IPS-18a (cell line): ENCODE results near the gene GOLGA1.

ENCODE experiments used
- H3K27ac ChIP-seq: one replicate; pipeline ENCODE4 v1.5.1; 2013; ENCODE audit warnings: low read length
- H3K27me3 ChIP-seq: one replicate; pipeline ENCODE4 v1.6.1; 2013; ENCODE audit warnings: mild to moderate bottlenecking, low read length; ENCODE audit not compliant: control insufficient read depth, insufficient read depth
- H3K36me3 ChIP-seq: one replicate; pipeline ENCODE4 v1.6.1; 2013; ENCODE audit warnings: low read depth, low read length; ENCODE audit not compliant: control insufficient read depth
- H3K4me1 ChIP-seq: one replicate; pipeline ENCODE4 v1.6.1; 2013; ENCODE audit warnings: low read depth, low read length; ENCODE audit not compliant: control insufficient read depth
- H3K4me3 ChIP-seq: one replicate; pipeline ENCODE4 v1.5.1; 2013; ENCODE audit warnings: low read length
- H3K9ac ChIP-seq: one replicate; pipeline ENCODE4 v1.6.1; 2013; ENCODE audit warnings: mild to moderate bottlenecking, low read length, moderate library complexity
- H3K9me3 ChIP-seq: one replicate; pipeline ENCODE4 v1.6.1; 2013; ENCODE audit warnings: low read depth, low read length; ENCODE audit not compliant: control insufficient read depth

The GOLGA1 gene

DNA sequence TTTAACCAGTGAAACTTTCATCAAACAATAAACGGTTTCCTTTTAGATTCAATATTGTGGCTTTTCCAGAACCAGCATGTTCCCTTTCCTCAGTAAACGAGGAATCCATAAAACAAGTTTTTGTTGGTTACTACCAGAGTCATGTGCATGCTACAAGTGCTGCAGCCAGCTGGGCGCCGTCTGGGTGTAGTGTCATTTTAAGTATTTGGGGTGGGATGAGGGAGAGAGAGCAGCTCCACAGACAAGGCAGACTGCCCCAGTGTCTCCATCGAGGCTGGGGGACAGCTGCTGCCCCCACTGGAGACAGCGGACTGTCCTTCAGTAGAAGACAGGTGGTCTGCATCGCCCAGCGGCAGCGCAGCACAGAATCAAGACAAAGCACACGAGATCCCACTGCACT, 61.7 kb downstream of the GOLGA1 start:
- no peak overlapping the region for H3K27ac ChIP-seq
- peaks cover 33% of the 10 kb centered on the region for H3K36me3 ChIP-seq
- H3K27me3 ChIP-seq = no peaks in the 10 kb centered on the region
- peaks cover 25% of the 10 kb centered on the region for H3K4me1 ChIP-seq
- no peak overlapping the region for H3K4me3 ChIP-seq
- no peak overlapping the region for H3K9ac ChIP-seq
- no peaks in the 10 kb centered on the region for H3K9me3 ChIP-seq

DNA sequence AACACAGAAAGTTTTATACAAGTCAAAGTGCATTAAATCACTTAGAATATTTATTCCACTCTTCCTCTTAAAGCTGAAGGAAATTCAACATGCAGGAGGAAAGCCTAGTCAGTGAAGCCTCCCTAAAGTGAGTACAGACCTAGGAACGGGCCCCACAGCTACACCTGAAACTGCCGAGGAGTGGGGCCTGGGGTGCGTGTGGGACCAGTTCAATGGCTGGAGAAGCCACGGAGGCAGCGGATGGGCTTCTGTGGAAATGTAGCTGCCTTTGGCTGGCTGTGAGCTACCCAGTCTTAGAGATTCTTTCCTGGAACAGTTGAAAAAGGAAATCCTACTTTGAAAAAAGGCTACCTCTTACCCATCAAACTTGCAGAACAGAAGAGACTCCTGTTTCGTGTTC, 62.4 kb downstream of the GOLGA1 start:
- H3K4me1 ChIP-seq = peaks cover 24% of the 10 kb centered on the region
- no peak overlapping the region for H3K4me3 ChIP-seq
- no peak overlapping the region for H3K27ac ChIP-seq
- peaks cover 41% of the 10 kb centered on the region for H3K36me3 ChIP-seq
- no peaks in the 10 kb centered on the region for H3K9me3 ChIP-seq
- H3K27me3 ChIP-seq = no peaks in the 10 kb centered on the region
- no peak overlapping the region for H3K9ac ChIP-seq

DNA sequence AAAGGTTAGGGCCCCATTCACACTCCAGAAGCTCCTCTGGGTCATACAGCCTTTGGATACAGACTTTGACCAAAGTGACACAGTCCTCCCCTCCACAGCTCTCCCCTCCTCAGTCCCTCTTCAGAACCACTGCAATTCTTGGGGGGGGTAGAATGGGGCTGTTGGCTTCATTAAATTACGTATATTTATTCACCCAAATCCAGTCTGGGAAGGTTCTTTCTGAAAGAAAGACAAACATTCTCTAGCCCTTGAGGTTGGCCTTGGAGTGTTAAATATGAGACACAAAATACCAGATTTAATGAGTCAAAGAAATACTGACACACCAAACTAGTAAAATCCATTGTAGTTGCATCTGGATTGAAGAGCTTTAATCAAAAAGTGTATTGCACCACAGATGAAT, 62.9 kb downstream of the GOLGA1 start:
- Histone ChIP-seq H3K36me3 (peaks cover 45% of the 10 kb centered on the region), H3K9ac (no peak overlapping the region), H3K27ac (no peak overlapping the region)

DNA sequence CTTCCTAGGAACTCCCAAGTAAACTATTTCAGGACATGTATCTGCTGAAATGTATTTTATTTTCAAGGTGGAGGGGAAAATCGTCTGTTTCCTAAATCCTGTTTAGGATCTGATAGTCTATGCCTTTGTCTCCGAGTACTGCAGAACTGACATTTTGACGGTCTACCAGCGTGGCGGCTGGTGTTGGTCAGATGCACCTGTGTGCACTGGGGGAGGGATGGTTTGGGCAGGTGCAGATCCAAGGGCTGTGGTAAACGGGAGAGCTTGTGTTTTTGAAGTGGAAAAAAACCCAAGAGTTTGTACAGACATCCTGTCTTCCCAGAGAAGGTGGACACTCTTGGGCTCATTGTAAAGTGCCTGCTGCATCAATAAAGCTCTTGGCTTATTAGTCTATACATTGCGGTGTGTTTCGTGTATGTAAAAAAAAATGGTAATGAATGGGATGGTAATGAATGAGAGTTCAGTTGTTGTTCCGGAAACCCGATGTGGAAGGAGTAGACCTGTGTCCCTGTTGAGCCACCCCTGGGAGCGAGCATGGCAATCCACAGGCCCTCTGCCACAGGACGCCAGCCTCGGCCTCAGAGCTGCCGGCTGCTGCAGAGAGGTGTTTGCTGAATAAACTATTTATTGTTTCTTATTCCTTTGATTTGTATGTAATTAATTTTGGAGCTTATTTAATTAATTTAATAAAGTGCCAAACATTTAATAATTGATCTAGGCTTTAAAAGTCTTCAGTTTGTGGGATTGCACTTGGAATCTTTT, 63.7 kb downstream of the GOLGA1 start:
- no peak overlapping the region for H3K27ac ChIP-seq
- no peak overlapping the region for H3K9ac ChIP-seq
- H3K36me3 ChIP-seq = peaks cover 45% of the 10 kb centered on the region
- no peaks in the 10 kb centered on the region for H3K9me3 ChIP-seq
- H3K27me3 ChIP-seq = no peaks in the 10 kb centered on the region
- peaks cover 23% of the 10 kb centered on the region for H3K4me1 ChIP-seq
- no peak overlapping the region for H3K4me3 ChIP-seq

More for the DNA sequence above, 62.9 kb downstream of the GOLGA1 start:
- Histone ChIP-seq H3K4me1 (peaks cover 24% of the 10 kb centered on the region), H3K27me3 (no peaks in the 10 kb centered on the region), H3K4me3 (no peak overlapping the region), H3K9me3 (no peaks in the 10 kb centered on the region)

DNA sequence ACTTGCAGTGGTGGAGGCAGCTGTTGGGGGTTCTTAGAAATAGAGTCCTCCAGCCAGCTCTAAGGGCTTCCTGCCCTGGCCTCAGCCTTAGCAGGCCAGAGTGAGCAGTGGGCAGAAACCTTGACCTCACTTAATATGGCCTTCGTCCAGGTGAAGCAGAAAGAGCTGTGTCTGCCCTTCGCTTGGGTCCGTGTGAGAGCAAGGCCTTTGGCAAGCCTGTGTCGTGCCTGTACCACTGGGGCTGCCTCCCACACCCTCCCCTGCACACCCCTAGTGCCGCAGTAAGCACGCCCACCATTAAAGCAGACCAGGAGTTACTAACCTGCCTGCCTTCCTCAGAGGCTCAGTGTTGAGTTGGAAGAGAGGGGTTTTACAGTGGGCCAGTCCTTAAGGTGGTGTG, 65.4 kb downstream of the GOLGA1 start:
- H3K27me3 ChIP-seq = no peaks in the 10 kb centered on the region
- H3K36me3 ChIP-seq = peaks cover 54% of the 10 kb centered on the region
- peaks cover 12% of the 10 kb centered on the region for H3K4me1 ChIP-seq
- H3K9ac ChIP-seq = no peak overlapping the region
- H3K9me3 ChIP-seq = no peaks in the 10 kb centered on the region
- no peak overlapping the region for H3K4me3 ChIP-seq
- H3K27ac ChIP-seq = no peak overlapping the region

DNA sequence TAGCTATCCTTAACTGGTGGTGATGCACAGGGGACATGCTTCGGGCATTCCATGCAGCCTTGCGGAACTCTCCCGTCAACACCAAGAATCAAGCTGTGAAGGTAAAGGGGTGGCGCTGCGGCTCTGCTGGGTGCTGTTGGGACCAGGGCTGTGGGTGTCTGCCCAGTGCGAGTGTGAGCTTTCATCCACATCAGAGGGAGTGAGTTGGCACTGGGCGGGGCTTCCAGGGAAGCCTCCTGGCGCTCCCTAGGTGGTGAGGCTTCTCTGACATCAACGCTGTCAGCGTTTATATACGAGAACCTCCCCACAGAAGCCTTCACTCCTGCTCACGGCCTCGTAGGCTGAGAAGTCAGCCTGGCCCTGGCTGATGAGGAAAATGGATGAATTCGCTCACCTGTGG, 67.2 kb downstream of the GOLGA1 start:
- H3K36me3 ChIP-seq = peaks cover 54% of the 10 kb centered on the region

DNA sequence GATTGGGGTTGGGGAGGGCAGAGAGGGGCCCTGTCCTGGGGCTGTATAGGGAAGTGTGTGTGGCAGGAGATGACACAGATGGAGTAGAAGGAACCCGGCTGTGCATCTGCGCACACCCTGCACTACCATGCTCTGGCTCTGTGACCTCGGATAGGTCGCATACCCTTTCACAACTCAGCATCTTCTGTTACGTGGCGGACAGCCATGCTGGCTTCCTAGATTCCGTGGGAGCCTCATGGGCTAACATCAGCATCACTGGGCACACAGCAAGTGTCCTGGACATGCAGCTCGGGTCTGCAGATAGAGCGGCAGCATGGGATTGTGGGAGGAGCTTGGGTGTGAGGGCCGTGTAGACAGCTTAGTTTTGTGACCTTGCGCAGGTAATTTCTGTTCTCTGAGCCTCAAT, 69.7 kb downstream of the GOLGA1 start:
- peaks cover 35% of the 10 kb centered on the region for H3K36me3 ChIP-seq
- no peak overlapping the region for H3K27ac ChIP-seq
- peaks cover 10% of the 10 kb centered on the region for H3K4me1 ChIP-seq
- no peak overlapping the region for H3K4me3 ChIP-seq
- H3K27me3 ChIP-seq = no peaks in the 10 kb centered on the region
- no peaks in the 10 kb centered on the region for H3K9me3 ChIP-seq
- H3K9ac ChIP-seq = no peak overlapping the region

More for the DNA sequence above, 67.2 kb downstream of the GOLGA1 start:
- H3K9me3 ChIP-seq = no peaks in the 10 kb centered on the region
- no peak overlapping the region for H3K9ac ChIP-seq
- no peaks in the 10 kb centered on the region for H3K27me3 ChIP-seq
- no peak overlapping the region for H3K27ac ChIP-seq
- H3K4me1 ChIP-seq = peaks cover 10% of the 10 kb centered on the region
- no peak overlapping the region for H3K4me3 ChIP-seq

DNA sequence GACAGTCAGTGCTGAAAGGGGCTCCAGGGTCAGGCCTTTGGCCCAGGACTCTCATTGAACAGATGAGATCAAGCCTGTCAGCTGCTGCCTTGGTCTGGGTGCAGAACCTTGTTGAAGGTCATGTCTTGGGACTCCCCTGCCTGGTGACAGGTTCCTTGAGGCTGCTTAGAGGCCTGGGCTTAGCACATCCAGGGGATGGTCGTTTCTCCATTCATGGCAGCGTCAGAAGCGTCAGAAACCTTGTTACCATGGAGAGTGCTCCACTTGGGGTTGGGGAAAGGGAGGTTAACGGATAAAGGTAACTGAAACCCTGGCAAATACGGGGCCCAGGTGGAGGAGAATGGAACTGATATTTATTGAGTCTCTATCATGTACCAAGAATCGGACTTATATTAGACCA, 70.2 kb downstream of the GOLGA1 start:
- Histone ChIP-seq H3K4me1 (peaks cover 10% of the 10 kb centered on the region), H3K4me3 (peak overlapping the region; percentile 98), H3K9ac (peak overlapping the region; percentile 97), H3K9me3 (no peaks in the 10 kb centered on the region), H3K36me3 (peaks cover 32% of the 10 kb centered on the region), H3K27me3 (no peaks in the 10 kb centered on the region), H3K27ac (peak overlapping the region; percentile 18)

DNA sequence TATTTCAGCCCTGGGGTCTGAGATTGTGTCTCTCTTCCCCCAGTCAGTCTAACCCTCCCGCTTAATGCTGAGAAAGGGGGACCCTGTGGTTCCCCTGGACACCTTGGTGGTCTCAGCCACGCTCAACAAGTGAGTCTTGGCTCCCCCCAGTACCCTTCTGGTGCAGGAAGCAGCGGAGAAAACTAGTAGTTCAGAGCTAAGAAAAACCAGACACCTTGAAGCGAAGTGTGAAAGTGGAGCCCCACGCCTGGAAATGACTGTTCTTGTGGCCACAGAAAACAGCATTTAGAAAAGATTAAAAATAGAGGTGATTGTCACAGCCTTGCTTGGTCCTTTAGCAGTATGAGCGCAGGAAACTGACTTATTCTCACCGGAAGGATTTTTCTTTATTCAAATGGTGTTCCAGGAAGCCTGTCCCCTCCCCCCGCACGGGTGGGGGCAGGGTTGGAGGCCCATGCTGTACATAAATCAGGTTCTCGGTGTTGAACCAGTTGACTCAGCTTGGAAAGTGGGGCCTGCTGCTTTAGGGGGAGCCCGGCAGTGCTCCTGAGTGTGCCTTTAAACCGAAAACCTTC, 70.8 kb downstream of the GOLGA1 start:
- H3K9me3 ChIP-seq = no peaks in the 10 kb centered on the region
- peaks cover 26% of the 10 kb centered on the region for H3K36me3 ChIP-seq
- peaks cover 10% of the 10 kb centered on the region for H3K4me1 ChIP-seq
- peak overlapping the region; percentile 98 for H3K4me3 ChIP-seq
- H3K27ac ChIP-seq = peak overlapping the region; percentile 18
- H3K9ac ChIP-seq = peak overlapping the region; percentile 97
- H3K27me3 ChIP-seq = no peaks in the 10 kb centered on the region

DNA sequence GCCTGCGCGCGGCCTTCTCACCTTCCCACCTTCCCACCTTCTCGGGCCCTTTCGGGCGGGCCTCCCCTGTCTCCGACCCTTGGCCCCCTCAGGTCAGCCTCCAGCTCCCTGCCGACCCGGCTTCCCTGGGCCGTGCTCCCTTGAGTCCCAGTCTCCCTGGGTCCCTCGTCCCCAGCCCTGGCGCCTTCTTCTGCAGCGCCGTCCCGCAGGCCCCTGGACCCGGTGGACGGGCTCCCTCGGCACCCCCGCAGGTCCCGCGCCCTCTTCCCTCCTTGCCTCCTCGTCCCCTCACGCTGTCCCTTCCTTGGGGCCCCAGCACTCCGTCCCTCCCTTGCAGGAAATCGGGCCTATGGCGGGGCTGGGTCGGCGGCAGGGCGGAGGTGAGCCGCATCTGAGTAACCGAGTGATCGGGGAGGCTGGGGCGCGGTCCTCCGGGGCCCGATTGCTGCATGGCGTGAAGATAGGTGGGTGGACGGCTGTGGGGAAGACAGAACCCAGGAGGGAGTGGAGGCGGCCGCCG, 71.4 kb downstream of the GOLGA1 start:
- Histone ChIP-seq H3K27me3 (no peaks in the 10 kb centered on the region), H3K36me3 (peaks cover 21% of the 10 kb centered on the region), H3K4me3 (peak overlapping the region; percentile 98), H3K9me3 (no peaks in the 10 kb centered on the region), H3K27ac (no peak overlapping the region), H3K4me1 (peaks cover 10% of the 10 kb centered on the region), H3K9ac (peak overlapping the region; percentile 97)

DNA sequence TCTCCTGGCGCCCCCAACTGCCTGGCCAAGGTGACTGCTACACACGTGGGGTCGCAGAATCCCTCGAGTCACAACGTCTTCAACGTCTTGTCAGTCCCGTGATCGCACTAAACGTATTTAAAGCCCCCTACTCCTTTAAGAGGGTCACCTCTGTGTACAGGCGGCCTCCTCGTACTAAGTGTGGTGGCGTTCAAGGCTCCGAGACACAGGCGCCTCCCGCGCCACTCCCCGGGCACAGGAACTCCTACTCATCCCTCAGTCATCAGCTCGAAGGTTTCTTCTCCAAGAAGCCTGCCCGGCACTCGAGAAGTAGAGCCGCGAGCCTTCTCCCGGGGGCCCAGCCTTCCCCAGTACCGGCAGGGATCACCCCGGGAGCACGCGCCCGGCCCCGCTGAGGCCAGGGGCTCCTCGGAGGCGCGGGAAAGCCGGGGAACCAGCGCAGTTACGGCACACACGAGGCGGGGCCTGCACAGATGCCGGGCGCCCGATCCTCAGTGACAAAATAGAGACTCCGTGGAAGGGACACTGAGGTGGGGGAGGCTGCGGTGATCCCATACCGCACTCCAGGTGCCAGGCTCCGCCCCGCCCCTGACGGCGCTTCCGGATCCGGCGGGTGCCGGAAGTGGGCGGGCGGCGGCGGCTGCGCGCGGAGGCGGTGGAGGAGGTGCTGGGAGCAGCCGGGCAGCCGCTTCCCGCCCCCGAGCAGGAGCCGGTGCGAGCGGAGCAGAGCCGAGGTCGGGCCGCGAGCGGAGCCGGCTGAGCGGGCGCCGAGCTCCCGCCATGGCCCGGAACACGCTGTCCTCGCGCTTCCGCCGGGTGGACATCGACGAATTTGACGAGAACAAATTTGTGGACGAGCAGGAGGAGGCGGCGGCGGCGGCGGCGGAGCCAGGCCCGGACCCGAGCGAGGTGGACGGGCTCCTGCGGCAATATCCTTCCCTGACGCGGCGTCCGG, 72.1 kb downstream of the GOLGA1 start:
- peaks cover 10% of the 10 kb centered on the region for H3K4me1 ChIP-seq
- peak overlapping the region; percentile 98 for H3K4me3 ChIP-seq
- H3K9ac ChIP-seq = peak overlapping the region; percentile 97
- peak overlapping the region; percentile 92 for H3K27ac ChIP-seq
- H3K36me3 ChIP-seq = peaks cover 16% of the 10 kb centered on the region
- no peaks in the 10 kb centered on the region for H3K27me3 ChIP-seq
- no peaks in the 10 kb centered on the region for H3K9me3 ChIP-seq
